ENCODE data around the gene COMMD9. TPM values are rescaled to one million over a fixed set of nuclear protein-coding genes. Genes with fewer than 3 reads are reported as not detected.

Gene COMMD9
- total RNA-seq, 1 experiment from 2014 or later, result 74.5 TPM

DNA sequence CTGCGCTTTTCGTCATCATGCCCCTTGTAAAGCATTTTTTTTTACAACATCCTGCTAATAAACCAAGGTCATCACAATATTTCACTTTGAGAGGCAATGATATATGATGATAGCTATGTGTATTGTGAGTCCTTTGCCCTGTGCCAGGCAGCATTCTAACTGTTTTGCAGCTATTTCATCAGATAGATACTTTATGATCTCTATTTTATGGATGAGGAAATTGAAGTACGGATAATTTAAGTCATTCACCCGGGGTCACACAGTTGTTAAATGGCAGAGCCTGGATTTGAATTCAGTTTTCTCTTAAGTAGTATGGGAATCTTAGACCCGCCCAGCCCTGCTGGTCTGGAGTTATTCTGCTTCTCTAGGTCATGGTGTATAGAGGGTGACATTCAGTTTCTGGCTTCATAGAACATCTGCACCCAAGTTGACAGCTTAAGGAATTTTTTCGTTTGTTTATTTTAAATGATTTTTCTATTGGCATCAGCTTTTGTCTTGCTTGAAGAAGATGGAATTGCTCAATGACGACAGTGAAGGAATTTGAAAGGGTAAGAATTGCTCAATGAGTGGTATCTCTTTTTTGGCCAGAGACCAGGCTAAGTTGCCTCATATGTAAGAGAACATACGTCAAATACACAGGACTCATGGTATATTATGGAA, 7.8 kb upstream of the COMMD9 start:
- DNase-seq (ENCODE audit: low spot score), result no peak

- no peak for DNase-seq (ENCODE audit: low spot score)
These were observed 6.7 kb upstream of the COMMD9 start, which contains the start of gene PRR5L for GRCh38 chr11:36295926-36296325. Gene PRR5L, plus strand, starts transcription at chr11:36296288. Its CDS starts 104,834 bp downstream, at chr11:36401122.

DNA sequence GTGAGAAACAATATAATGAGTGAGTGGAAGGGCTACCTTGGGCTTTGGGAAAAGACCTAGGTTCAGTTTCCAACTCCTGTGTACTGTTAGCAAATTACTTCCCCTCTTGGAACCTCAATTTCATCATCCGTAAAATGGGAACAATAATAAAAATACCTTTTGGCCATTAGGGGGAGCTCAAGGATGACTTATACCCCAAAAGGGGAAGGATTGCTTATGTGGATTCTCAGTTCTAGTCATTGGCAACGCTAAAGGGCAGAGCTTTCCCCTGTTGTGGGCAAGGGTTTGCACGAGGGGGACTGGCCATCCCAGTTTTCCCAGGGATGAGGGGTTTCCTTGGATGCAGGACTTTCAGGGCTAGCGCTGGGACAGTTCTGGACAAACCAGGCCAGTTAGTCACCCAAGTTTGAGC, 3.1 kb upstream of the COMMD9 start:
- DNase-seq (ENCODE audit: low spot score), result peak; percentile 56

- no peak for DNase-seq (ENCODE audit: low spot score)
These were observed 590 bp downstream of the COMMD9 start for GRCh38 chr11:36288442-36289225.

DNA sequence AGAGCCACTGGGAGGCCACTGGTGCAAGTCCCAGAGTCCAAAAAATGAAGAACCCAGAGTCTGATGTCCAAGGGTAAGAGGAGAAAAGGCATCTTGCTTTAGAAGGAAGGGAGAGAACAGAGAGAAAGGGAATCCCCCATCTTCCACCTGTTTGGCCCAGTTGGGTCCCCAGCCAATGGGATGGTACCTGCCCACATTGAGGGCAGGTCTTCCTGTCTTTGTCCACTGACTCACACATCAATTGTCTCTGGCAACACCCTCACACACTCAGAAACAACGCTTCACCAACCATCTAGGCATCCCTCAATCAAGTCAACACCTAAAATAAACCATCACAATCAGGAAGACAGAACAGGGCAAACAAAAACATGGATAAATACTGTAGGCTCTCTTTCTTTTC, 6.3 kb downstream of the COMMD9 start:
- DNase-seq (ENCODE audit: low spot score), result no peak

GRCh38 chr11:36281850-36282249, 7.4 kb downstream of the COMMD9 start:
- no peak for DNase-seq (ENCODE audit: low spot score)

DNA sequence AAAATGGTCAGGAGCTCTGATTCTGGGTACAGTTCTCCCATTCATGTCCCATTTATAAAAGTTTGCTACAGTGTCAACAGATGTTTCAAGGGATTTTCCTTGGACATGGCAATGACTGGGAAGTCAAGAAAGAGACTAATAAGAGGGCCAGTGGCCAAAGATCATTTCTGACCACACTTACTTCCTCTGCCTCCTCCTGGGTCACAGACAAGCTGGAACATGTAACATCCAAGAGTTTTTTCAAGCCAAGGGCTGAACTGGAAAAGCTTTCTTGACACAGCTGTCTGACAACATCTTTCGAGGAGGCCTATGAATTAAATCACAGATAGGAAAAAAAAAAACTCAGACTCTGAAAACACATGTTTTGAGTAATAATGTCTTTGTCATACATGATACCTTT, 8.7 kb downstream of the COMMD9 start:
- DNase-seq (ENCODE audit: low spot score), result no peak

DNA sequence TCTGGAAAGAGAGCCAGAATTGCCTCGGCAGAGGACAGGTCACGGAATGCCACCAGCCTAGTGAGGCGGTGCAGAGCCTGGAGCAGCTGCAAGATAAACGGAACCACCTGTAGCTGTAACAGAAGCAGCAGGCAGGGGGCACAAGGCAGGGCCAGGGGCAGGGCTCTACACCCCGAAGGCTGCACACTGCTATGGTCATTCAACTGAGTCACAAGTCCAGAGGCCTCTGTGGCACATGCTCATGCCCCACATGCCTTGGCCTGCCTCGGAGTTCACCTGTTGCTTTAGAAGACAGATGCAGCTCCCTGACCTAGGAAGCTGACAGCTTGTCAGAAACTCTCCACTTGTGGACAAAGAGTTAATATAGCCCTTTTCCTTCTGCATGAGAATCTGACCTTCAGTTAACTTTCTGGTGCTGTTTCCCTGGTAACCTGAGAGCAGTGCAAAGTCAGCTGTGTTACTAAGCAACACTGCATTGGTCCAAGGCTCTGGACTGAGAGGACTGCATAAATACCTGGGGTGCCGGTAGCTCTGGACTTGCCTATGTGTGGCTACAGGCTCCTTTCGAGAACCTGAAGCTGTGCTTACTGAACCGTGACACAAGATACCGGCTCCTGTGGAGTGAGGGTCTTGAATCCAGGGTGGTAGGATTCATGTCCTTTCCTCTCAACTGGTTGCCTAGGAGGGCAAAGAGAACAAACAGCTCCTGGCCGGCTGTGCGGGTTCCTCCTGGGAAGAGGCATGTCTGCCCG, 10.5 kb downstream of the COMMD9 start:
- no peak for DNase-seq (ENCODE audit: low spot score)

- no peak for DNase-seq (ENCODE audit: low spot score)
These were observed 14.8 kb downstream of the COMMD9 start for GRCh38 chr11:36274414-36274813.

- no peak for DNase-seq (ENCODE audit: low spot score)
These were observed 16.1 kb downstream of the COMMD9 start for GRCh38 chr11:36273110-36273509.

DNA sequence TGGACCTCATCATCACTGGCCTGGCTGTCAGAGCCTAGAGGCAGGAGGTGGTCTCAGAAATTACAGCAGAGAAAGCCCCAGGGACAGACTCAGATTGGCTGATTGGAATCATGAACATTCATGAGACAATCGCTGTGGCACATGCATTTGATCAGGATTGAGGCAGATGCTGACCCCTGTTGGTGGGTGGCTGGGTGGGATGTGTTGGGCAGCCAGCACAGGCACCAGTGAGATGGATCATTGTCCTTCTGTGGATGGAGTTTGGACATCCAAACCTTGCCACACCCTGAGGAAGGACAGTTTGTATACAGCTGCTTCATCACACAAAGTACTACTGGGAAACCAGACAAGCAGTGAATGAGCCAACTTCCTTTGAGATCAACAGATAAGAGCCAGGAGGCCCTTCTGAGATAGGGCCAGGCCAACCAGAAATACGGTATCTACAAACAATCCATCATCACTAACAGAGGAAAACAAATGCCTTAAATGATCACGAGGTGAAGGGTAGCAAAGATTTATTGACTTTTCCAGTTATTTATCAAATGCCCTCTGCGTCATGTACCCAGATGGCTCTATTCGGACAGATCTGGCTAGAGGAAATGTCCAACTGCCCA, 17.3 kb downstream of the COMMD9 start:
- peak; percentile 2 for DNase-seq (ENCODE audit: low spot score)

DNA sequence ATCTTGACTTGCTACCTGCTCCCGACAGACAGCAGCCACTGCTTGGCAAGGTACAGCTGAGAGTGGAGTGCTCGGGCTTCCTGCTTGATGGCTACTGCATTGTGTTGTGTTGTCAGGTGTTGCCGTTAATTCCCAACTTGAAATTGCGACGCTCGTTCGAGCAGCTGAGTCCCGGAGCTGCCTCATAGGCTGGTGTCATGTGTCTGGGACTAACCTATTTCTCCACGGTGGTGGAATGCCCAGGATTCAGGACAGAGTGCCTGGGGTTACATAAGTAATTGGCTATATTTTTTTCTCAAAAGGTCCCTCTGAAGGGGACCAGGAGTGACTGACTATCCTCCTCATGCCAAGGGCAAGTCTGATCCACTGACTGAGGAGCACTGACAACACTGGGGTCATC, 18.5 kb downstream of the COMMD9 start:
- DNase-seq (ENCODE audit: low spot score), result no peak

DNA sequence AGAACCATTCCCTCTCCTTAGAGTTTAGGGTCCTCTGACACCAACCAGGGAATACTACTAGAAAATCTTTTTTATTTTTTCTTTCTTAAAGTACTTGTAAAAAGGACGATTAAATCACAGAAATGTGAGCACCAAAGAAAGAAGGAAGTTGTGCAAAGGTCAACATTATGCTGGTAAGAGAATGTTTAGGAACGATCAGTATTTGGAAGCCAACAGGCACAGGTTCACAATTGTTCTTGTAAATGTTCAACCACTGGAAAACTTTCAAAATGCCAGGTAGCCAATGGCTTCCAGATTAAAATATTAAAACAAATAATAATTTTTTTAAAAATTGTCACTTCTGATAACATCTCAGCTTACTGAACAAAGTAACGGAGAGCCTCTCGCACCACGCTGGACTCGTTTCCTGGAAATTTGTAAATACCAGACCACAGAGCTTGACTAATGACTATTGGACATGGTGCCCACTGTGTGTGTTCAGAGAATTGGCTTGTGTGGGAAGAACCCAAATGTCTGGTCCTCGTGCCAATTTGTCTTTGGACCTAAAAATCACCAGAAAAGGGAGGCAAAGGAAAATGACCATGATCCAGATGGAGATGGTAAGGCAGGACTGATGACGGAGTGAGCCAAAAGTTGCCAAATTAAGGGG, 20.8 kb downstream of the COMMD9 start:
- DNase-seq (ENCODE audit: low spot score), result no peak

DNA sequence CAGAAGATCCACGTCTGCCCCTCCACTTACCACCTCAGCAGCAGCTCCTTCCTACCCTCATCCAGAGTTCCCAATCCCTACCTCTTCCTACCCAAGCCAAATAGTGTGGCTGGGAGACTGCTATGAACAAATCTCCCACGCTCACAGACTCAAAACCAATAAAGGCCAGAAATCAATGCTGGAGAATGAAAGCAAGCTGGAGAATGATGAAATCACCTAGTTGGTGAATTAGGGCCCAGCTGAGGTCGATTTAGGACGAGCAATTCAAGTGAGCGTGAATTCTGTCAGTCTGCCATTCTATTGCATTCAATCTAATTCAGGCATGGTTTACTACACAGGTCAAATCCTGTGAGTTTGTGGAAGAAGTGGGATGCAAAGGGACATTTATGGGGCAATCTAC, 22.5 kb downstream of the COMMD9 start:
- DNase-seq (ENCODE audit: low spot score), result no peak

DNA sequence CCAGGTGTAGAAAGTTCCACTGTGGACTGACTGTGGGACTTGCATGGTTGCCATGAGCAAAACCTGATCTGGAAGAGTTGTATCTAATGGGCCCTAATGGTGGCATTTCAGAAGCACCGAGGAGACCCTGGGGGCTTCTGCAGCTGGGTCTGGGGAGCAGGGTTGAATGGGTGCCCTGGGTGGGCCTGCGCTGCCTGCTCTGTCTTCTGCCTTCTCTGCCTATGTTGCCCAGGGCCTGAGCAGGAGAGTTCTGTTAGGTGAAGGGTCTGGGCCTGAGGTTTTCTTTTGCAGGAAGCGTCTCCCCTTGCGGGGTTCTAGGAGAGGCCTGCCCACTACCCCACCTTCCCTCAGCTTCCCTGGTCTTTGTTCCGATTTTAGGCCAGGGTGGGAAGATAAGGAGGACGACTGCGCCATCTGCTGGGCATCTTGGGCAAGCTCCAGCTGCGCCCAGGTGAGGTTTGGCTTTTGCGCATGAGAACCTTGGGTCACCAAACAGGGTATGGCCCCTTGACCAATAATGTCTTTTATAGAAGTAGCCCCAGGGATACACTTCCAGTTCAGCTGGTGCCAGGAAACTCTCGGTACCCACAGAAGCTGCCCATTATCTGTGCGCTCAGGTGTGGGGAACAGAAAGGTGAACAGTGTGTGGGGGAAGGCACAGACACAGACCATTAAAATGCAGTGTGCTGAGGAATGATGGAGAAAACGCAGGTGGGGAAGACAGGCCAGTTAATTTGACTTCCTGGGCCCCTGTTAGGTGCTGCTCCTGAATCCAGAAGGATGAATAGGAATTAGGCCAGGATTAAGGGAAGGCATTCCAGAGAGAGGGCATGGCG, 23.2 kb downstream of the COMMD9 start:
- peak; percentile 63 for DNase-seq (ENCODE audit: low spot score)

DNA sequence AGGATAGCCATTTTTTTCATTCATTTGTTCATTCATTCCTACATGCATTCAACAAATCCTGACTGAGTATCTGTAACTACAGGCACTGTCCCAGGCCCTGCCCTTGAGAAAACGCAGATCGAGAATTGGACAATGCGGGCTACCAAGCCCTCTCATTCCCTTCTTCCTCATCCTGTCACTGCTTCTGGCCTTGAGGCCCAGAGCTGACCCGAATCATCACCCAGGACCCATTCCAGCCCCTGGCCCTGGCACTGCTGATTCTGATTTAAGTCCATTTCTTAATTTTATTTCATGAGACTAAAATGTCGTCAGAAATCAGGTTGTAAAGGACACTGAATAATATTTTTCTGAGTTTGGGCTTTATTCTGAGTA, 24.3 kb downstream of the COMMD9 start:
- no peak for DNase-seq (ENCODE audit: low spot score)

- DNase-seq (ENCODE audit: low spot score), result no peak
These were observed 24.9 kb downstream of the COMMD9 start for GRCh38 chr11:36264011-36264972.

- DNase-seq (ENCODE audit: low spot score), result no peak
These were observed 28.1 kb downstream of the COMMD9 start for GRCh38 chr11:36261094-36261493.

DNA sequence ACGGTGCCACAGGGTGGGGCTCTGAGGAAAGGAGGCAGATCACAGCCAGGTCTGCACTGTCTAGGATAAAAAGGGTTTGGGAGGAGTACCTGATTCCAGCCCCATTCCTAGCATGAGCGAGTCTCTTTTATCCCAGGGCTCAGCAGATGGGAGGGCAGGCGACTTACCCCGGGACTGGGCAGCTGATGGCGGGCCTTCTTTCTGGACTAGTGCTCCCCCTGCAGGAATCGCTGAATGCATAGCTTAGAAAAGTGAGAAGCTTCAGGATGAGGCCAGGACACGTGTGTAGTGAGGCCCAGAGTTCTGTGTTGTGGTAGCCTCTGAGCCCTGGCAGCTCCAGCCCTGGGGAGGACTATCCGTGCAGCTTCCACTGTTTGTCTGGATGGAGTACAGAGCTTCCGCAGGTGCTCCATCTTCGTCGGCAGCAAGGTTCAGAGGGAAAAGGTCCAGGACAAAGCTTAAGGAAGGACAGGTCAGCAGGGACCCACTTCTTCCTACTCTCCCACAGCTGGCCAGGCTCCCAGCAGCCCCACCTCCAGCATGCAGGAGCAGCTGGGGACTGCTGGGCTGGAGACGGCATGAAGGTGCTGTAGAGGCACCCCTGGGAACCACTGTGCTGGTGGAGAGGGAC, 30.4 kb downstream of the COMMD9 start:
- peak; percentile 75 for DNase-seq (ENCODE audit: low spot score)
